ENCODE results near the gene DUSP2.

DUSP2 gene

GRCh38 chr2:96146153-96146880 is 1.1 kb upstream of the DUSP2 start:
- no peak for TF ChIP-seq GATA3 (IDR thresholded peaks at IDR 0.05; ENCODE audit: low read depth, low read length)
- no peak for TF ChIP-seq GATA2 (IDR thresholded peaks at IDR 0.05; ENCODE audit: low read depth, low read length)

GRCh38 chr2:96145848-96146152 is 560 bp upstream of the DUSP2 start:
- no peak for TF ChIP-seq GATA2 (IDR thresholded peaks at IDR 0.05; ENCODE audit: low read depth, low read length)
- TF ChIP-seq GATA3 (IDR thresholded peaks at IDR 0.05; ENCODE audit: low read depth, low read length) = no peak

GRCh38 chr2:96144481-96145035 is 682 bp downstream of the DUSP2 start:
- TF ChIP-seq GATA2 (IDR thresholded peaks at IDR 0.05; ENCODE audit: low read depth, low read length) (no peak), GATA3 (IDR thresholded peaks at IDR 0.05; ENCODE audit: low read depth, low read length) (no peak)

- TF ChIP-seq GATA2 (IDR thresholded peaks at IDR 0.05; ENCODE audit: low read depth, low read length) (no peak), GATA3 (IDR thresholded peaks at IDR 0.05; ENCODE audit: low read depth, low read length) (no peak)
Measured at GRCh38 chr2:96143848-96144480, 1.3 kb downstream of the DUSP2 start.

- TF ChIP-seq GATA3 (IDR thresholded peaks at IDR 0.05; ENCODE audit: low read depth, low read length) (no peak), GATA2 (IDR thresholded peaks at IDR 0.05; ENCODE audit: low read depth, low read length) (no peak)
Measured at GRCh38 chr2:96143231-96143847, 1.9 kb downstream of the DUSP2 start.

GRCh38 chr2:96142217-96143113 is 2.8 kb downstream of the DUSP2 start:
- TF ChIP-seq GATA3 (IDR thresholded peaks at IDR 0.05; ENCODE audit: low read depth, low read length) (no peak), GATA2 (IDR thresholded peaks at IDR 0.05; ENCODE audit: low read depth, low read length) (no peak)

GRCh38 chr2:96140941-96141623 is 4.2 kb downstream of the DUSP2 start:
- TF ChIP-seq GATA2 (IDR thresholded peaks at IDR 0.05; ENCODE audit: low read depth, low read length) = no peak
- TF ChIP-seq GATA3 (IDR thresholded peaks at IDR 0.05; ENCODE audit: low read depth, low read length) = no peak

GRCh38 chr2:96139181-96139758 is 6.0 kb downstream of the DUSP2 start:
- TF ChIP-seq GATA3 (IDR thresholded peaks at IDR 0.05; ENCODE audit: low read depth, low read length) (no peak), GATA2 (IDR thresholded peaks at IDR 0.05; ENCODE audit: low read depth, low read length) (peak; percentile 57; the same call in 1 of the 2 replicates)

- TF ChIP-seq GATA3 (IDR thresholded peaks at IDR 0.05; ENCODE audit: low read depth, low read length) (no peak), GATA2 (IDR thresholded peaks at IDR 0.05; ENCODE audit: low read depth, low read length) (no peak)
Measured at GRCh38 chr2:96138179-96139145, 6.8 kb downstream of the DUSP2 start, which contains the start of gene ASTL. TSS of gene ASTL (minus strand) at chr2:96138502. CDS start at chr2:96138436, 66 bp downstream.

GRCh38 chr2:96137321-96138178 is 7.7 kb downstream of the DUSP2 start:
- TF ChIP-seq GATA2 (IDR thresholded peaks at IDR 0.05; ENCODE audit: low read depth, low read length) = no peak
- no peak for TF ChIP-seq GATA3 (IDR thresholded peaks at IDR 0.05; ENCODE audit: low read depth, low read length)

- no peak for TF ChIP-seq GATA3 (IDR thresholded peaks at IDR 0.05; ENCODE audit: low read depth, low read length)
Measured at GRCh38 chr2:96136129-96136720, 9.0 kb downstream of the DUSP2 start.
